Spleen (tissue), 11 donors: ENCODE measurements around the gene RUBCNL. TPM values are rescaled to one million over a fixed set of nuclear protein-coding genes. Genes with fewer than 3 reads are reported as not detected.

Experiments used
- DNase-seq: peaks from one replicate; pipeline ENCODE4 v3.0.0-alpha.2; 2020
- H3K27ac ChIP-seq, 8 donors: fragments of 200-600 bp; sonication (generic) in 7 of 8; 1 replicate in 4 of 8; 2 replicates in 4 of 8; pipeline versions ENCODE4 v1.5.0 to v1.8.0; 2016 to 2021; ENCODE audit warnings: inconsistent platforms in 4 of 8, mild to moderate bottlenecking in 4 of 8, moderate library complexity in 1 of 8
- H3K27me3 ChIP-seq, 7 donors: fragments of 200-600 bp; sonication (generic) in 6 of 7; replicated peaks in 1 of 7; 1 replicate in 4 of 7; 2 replicates in 3 of 7; pipeline versions ENCODE4 v1.5.0 to v1.8.0; 2016 to 2021; ENCODE audit warnings: inconsistent platforms in 3 of 7, mild to moderate bottlenecking in 1 of 7
- H3K36me3 ChIP-seq, 6 donors: fragments of 200-600 bp; sonication (generic) in 5 of 6; 1 replicate in 4 of 6; 2 replicates in 2 of 6; pipeline versions ENCODE4 v1.5.0 to v1.8.0; 2016 to 2021; ENCODE audit warnings: inconsistent platforms in 2 of 6
- H3K4me1 ChIP-seq, 6 donors: fragments of 200-600 bp; sonication (generic) in 5 of 6; 1 replicate in 3 of 6; 2 replicates in 3 of 6; pipeline versions ENCODE4 v1.5.0 to v1.8.0; 2016 to 2021; ENCODE audit warnings: inconsistent platforms in 3 of 6
- H3K4me3 ChIP-seq, 8 donors: fragments of 200-600 bp; sonication (generic) in 7 of 8; 1 replicate in 4 of 8; 2 replicates in 4 of 8; pipeline versions ENCODE4 v1.5.0 to v1.8.0; 2016 to 2021; ENCODE audit warnings: inconsistent platforms in 4 of 8, mild to moderate bottlenecking in 4 of 8, moderate library complexity in 2 of 8
- H3K9me3 ChIP-seq, 8 donors: fragments of 200-600 bp; sonication (generic) in 7 of 8; 1 replicate in 4 of 8; 2 replicates in 4 of 8; pipeline versions ENCODE4 v1.5.0 to v1.8.0; 2016 to 2021; ENCODE audit warnings: inconsistent platforms in 4 of 8
- CTCF ChIP-seq, 11 experiments: fragments of 200-600 bp in 7 of 11; fragments of 450-650 bp in 4 of 11; sonication (generic) in 4 of 11; IDR thresholded peaks in 8 of 11; conservative IDR thresholded peaks in 3 of 11; 1 replicate in 7 of 11; 2 replicates in 4 of 11; pipeline versions ENCODE4 v1.4.0 to v1.8.0; 2016 to 2021; ENCODE audit warnings: antibody characterized with exemption in 11 of 11, inconsistent platforms in 4 of 11, mild to moderate bottlenecking in 1 of 11
- POLR2A ChIP-seq, 3 donors: fragments of 450-650 bp; IDR thresholded peaks; one replicate each; pipeline ENCODE4 v1.5.1; 2017; ENCODE audit warnings: antibody characterized with exemption in 3 of 3, mild to moderate bottlenecking in 1 of 3
- POLR2AphosphoS5 ChIP-seq, 3 donors: sonication (generic); formaldehyde crosslinking; IDR thresholded peaks; one replicate each; pipeline ENCODE4 v1.5.1; 2017; ENCODE audit warnings: antibody characterized with exemption in 3 of 3
- WGBS, 5 donors: extraction: QIAGEN DNeasy Blood & Tissue Kit in 3 of 5; methylation state at CpG; one replicate each; pipeline versions ENCODE4 v1.1.5 to v1.1.7; 2013 to 2018; 5-methylcytosine and 5-hydroxymethylcytosine counted together
- intact Hi-C: fragments of 100-400 bp; cut with DNase I; formaldehyde crosslinking; loops from one replicate; pipeline ENCODE4 v1.15.0; 2023; ENCODE audit warnings: low total_unique reads
- polyA plus RNA-seq, 3 donors: library from polyadenylated mRNA; stranded (reverse); fragments of 200-250 nt; gene quantifications; one replicate each; pipeline ENCODE4 v1.2.1, GENCODE V29; 2013
- total RNA-seq, 7 donors: library from RNA; depleted of rRNA in 3 of 7; stranded (reverse); fragments of >200 nt in 3 of 7; fragmentation: NEBNext Ultra II Directional in 4 of 7; extraction: Animal tissue kit (Norgen Biotek cat#: 25700) in 4 of 7; gene quantifications; one replicate each; pipeline versions ENCODE4 v1.1.0 to v1.2.1, GENCODE V29; 2016 to 2021
- donor health status: healthy with polysubstance abuse.
- donor health status: DM: no; HTN: no; CAD: no; lungs with moderate emphysema.
- donor health status: DM: no; HTN: no; CAD: no.
- donor health status: Bipolar disorder and iron deficiency.
- donor health status: healthy.
- donor health status: DM: no; HTN: no; CAD: no.
- donor health status: DM: yes; HTN: yes; CAD: no.

Gene RUBCNL
- total and polyA plus RNA-seq, 10 donors = 28.9 to 77.2 (median 48.4) TPM

GRCh38 chr13:46313024-46313423 is 74.0 kb downstream of the RUBCNL start:
- WGBS, 5 donors = 39 to 91% (median 69%) methylated on average over 1 of the region's 1 CpG
- peak overlapping the region in 6 of 8 donors; percentile 9 to 77 (median 58) for H3K27ac ChIP-seq

GRCh38 chr13:46311217-46311616 is 75.8 kb downstream of the RUBCNL start:
- intact Hi-C loops = no loop called here
- H3K9me3 ChIP-seq = peaks cover 0 to 16% (median 0%) of the 10 kb centered on the region in 8 donors
- WGBS, 5 donors = 86 to 100% (median 89%) methylated on average over 2 of the region's 2 CpGs
- no peak overlapping the region for H3K27ac ChIP-seq
- no peak for TF ChIP-seq CTCF (IDR thresholded peaks at IDR 0.05 in 8 of 11, conservative IDR thresholded peaks at IDR 0.05 in 3 of 11)
- no peaks in the 10 kb centered on the region for H3K27me3 ChIP-seq
- H3K4me3 ChIP-seq = no peak overlapping the region
- peaks cover 0 to 19% (median 3%) of the 10 kb centered on the region in 6 donors for H3K4me1 ChIP-seq
- DNase-seq = no peak
- no peaks in the 10 kb centered on the region for H3K36me3 ChIP-seq

More at GRCh38 chr13:46313024-46313423, 74.0 kb downstream of the RUBCNL start:
- no peak for DNase-seq
- intact Hi-C loops = no loop called here
- peaks cover 0 to 16% (median 0%) of the 10 kb centered on the region in 8 donors for H3K9me3 ChIP-seq
- H3K4me1 ChIP-seq = peaks cover 0 to 19% (median 3%) of the 10 kb centered on the region in 6 donors
- no peak overlapping the region for H3K4me3 ChIP-seq
- H3K27me3 ChIP-seq = no peaks in the 10 kb centered on the region
- H3K36me3 ChIP-seq = no peaks in the 10 kb centered on the region
- TF ChIP-seq POLR2A (IDR thresholded peaks at IDR 0.05) (no peak), CTCF (IDR thresholded peaks at IDR 0.05 in 8 of 11, conservative IDR thresholded peaks at IDR 0.05 in 3 of 11) (no peak), POLR2AphosphoS5 (IDR thresholded peaks at IDR 0.05) (no peak)

- Histone ChIP-seq H3K27ac (no peak overlapping the region), H3K27me3 (no peaks in the 10 kb centered on the region), H3K36me3 (no peaks in the 10 kb centered on the region), H3K4me1 (peaks cover 0 to 19% (median 3%) of the 10 kb centered on the region in 6 donors), H3K9me3 (peaks cover 0 to 16% (median 0%) of the 10 kb centered on the region in 8 donors), H3K4me3 (no peak overlapping the region)
- no peak for TF ChIP-seq POLR2A (IDR thresholded peaks at IDR 0.05)
- no peak for TF ChIP-seq CTCF (IDR thresholded peaks at IDR 0.05 in 8 of 11, conservative IDR thresholded peaks at IDR 0.05 in 3 of 11)
- no peak for TF ChIP-seq POLR2AphosphoS5 (IDR thresholded peaks at IDR 0.05)
- intact Hi-C loops = no loop called here
- DNase-seq = no peak
- 77 to 100% (median 94%) methylated on average over 1 of the region's 1 CpG for WGBS, 5 donors
These were observed 77.0 kb downstream of the RUBCNL start for GRCh38 chr13:46310066-46310465.

- no peaks in the 10 kb centered on the region for H3K27me3 ChIP-seq
- no peak for TF ChIP-seq POLR2AphosphoS5 (IDR thresholded peaks at IDR 0.05)
- TF ChIP-seq POLR2A (IDR thresholded peaks at IDR 0.05) = no peak
- no peak for TF ChIP-seq CTCF (IDR thresholded peaks at IDR 0.05 in 8 of 11, conservative IDR thresholded peaks at IDR 0.05 in 3 of 11)
- intact Hi-C loops = no loop called here
- DNase-seq = no peak
- H3K27ac ChIP-seq = no peak overlapping the region
- 87 to 100% (median 90%) methylated on average over 1 of the region's 1 CpG for WGBS, 5 donors
- H3K4me3 ChIP-seq = no peak overlapping the region
- no peaks in the 10 kb centered on the region for H3K36me3 ChIP-seq
- H3K9me3 ChIP-seq = peaks cover 0 to 20% (median 4%) of the 10 kb centered on the region in 8 donors
- peaks cover 0 to 16% (median 7%) of the 10 kb centered on the region in 6 donors for H3K4me1 ChIP-seq
These were observed 79.5 kb downstream of the RUBCNL start for GRCh38 chr13:46307554-46307953.
